ENCODE results near the gene VPS50. TPM values are rescaled to one million over a fixed set of nuclear protein-coding genes. Genes with fewer than 3 reads are reported as not detected.

VPS50 gene
- total and polyA plus RNA-seq, 2 donors (not counting 3 experiments of a cell fraction or from before 2014, with no cell fraction given), result 6.6 to 25.6 TPM

DNA sequence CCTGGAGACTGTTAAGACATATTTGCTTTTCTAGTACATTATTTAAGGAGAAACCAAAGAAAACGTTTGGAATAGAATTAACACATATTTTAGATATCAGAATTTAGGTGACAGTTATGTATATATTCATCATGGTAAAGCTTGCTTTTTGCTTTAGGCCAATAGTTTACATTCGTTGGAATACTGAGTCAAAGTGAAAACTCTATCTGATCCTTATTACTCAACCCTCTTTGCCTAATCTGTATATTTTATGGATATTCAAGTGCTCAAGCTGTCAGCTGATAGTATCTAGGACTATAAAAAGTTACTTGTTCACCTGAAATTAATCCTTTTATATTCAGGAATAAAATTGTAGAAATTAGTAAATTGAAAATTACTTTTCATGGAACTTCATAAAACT lies 61.1 kb downstream of the VPS50 start:
- Histone ChIP-seq H3K4me2 (ENCODE audit: insufficient read depth, low read length) (no peak overlapping the region), H3K9me3 (replicated peaks; ENCODE audit: control insufficient read depth, insufficient read depth, low read length) (no peaks in the 10 kb centered on the region), H4K20me1 (replicated peaks; ENCODE audit: control insufficient read depth, extremely low read depth, insufficient read depth, low read length) (no peaks in the 10 kb centered on the region), H2AFZ (ENCODE audit: low read depth, low read length) (no peak overlapping the region), H3K9me1 (replicated peaks; ENCODE audit: control insufficient read depth, extremely low read depth, insufficient read depth, low read length) (no peaks in the 10 kb centered on the region), H3K4me1 (ENCODE audit: control insufficient read depth, extremely low read depth, insufficient read depth, low read length) (no peaks in the 10 kb centered on the region), H3K4me3 (replicated peaks in 1 of 3; ENCODE audit: insufficient read depth in 1 of 3, low read depth in 1 of 3, low read length in 3 of 3) (no peak overlapping the region), H3K9ac (replicated peaks; ENCODE audit: extremely low read depth, insufficient read depth, low read length) (no peak overlapping the region), H3K36me3 (ENCODE audit: control insufficient read depth in 2 of 2, extremely low read depth in 1 of 2, insufficient read depth in 2 of 2, low read length in 2 of 2) (no peaks in the 10 kb centered on the region), H3K27ac (ENCODE audit: insufficient read depth, low read depth, low read length) (no peak overlapping the region), H3K79me2 (ENCODE audit: control insufficient read depth, insufficient read depth, low read length) (no peaks in the 10 kb centered on the region), H3K27me3 (ENCODE audit: control insufficient read depth in 2 of 2, insufficient read depth in 2 of 2, low read length in 2 of 2) (no peaks in the 10 kb centered on the region)
- TF ChIP-seq JUN (IDR thresholded peaks at IDR 0.05; ENCODE audit: borderline replicate concordance, insufficient read depth, insufficient read length, low read depth), result no peak
- TF ChIP-seq POLR2AphosphoS5 (IDR thresholded peaks at IDR 0.05; ENCODE audit: insufficient read depth, low read depth, low read length), result no peak
- no peak for TF ChIP-seq MYC (IDR thresholded peaks at IDR 0.05; ENCODE audit: low read depth, low read length)
- TF ChIP-seq EZH2 (IDR thresholded peaks at IDR 0.05; ENCODE audit: borderline replicate concordance, low read depth, low read length, severe bottlenecking), result no peak
- no peak for TF ChIP-seq POLR2A (IDR thresholded peaks at IDR 0.05; ENCODE audit: low read depth, low read length)
- no peak for TF ChIP-seq FOS (IDR thresholded peaks at IDR 0.05; ENCODE audit: borderline replicate concordance, insufficient read depth, low read length)
- no peak for TF ChIP-seq GATA2 (IDR thresholded peaks at IDR 0.05; ENCODE audit: insufficient read depth, insufficient read length, low read depth, low read length)
- TF ChIP-seq, protein P1, sequence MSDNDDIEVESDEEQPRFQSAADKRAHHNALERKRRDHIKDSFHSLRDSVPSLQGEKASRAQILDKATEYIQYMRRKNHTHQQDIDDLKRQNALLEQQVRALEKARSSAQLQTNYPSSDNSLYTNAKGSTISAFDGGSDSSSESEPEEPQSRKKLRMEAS (IDR thresholded peaks at IDR 0.05; ENCODE audit: insufficient read depth, insufficient read length), result no peak
- TF ChIP-seq, protein P2, sequence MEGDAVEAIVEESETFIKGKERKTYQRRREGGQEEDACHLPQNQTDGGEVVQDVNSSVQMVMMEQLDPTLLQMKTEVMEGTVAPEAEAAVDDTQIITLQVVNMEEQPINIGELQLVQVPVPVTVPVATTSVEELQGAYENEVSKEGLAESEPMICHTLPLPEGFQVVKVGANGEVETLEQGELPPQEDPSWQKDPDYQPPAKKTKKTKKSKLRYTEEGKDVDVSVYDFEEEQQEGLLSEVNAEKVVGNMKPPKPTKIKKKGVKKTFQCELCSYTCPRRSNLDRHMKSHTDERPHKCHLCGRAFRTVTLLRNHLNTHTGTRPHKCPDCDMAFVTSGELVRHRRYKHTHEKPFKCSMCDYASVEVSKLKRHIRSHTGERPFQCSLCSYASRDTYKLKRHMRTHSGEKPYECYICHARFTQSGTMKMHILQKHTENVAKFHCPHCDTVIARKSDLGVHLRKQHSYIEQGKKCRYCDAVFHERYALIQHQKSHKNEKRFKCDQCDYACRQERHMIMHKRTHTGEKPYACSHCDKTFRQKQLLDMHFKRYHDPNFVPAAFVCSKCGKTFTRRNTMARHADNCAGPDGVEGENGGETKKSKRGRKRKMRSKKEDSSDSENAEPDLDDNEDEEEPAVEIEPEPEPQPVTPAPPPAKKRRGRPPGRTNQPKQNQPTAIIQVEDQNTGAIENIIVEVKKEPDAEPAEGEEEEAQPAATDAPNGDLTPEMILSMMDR (IDR thresholded peaks at IDR 0.05; ENCODE audit: extremely low read depth in 1 of 2, insufficient read depth in 1 of 2, low read depth in 1 of 2, low read length in 2 of 2), result no peak
- POLR2A ChIA-PET, result no interaction called here
- no peak for FAIRE-seq
- dilution Hi-C loops (cut with MboI; ENCODE audit: extremely low pct_ligation_motif_present, low sequenced_read_pairs) (no loop called here), intact Hi-C loops (cut with micrococcal nuclease) (no loop called here)
- DNase-seq (ENCODE audit: low read depth, low spot score), result no peak
- CTCF ChIA-PET, result interaction anchor here (1.2 to 2.1 kb wide), 3 partner anchors 9 to 49 kb away, joined by 3 to 11 read pairs (median 6); no protein-coding TSS in a partner anchor
- BruUV-seq (replicated peaks), result no TSS peak
